Renal cortex interstitium (tissue), 11 donors: ENCODE results near the gene C4orf50. TPM values are rescaled to one million over a fixed set of nuclear protein-coding genes. Genes with fewer than 3 reads are reported as not detected.

Experiments
- DNase-seq, 11 donors: peaks; one replicate each; pipeline ENCODE4 v3.0.0-alpha.2; 2013; ENCODE audit warnings: low read depth in 9 of 11, low spot score in 4 of 11; ENCODE audit errors: extremely low read depth in 1 of 11
- polyA plus RNA-seq, 3 donors: library from polyadenylated mRNA; unstranded; fragments of 120-200 nt; gene quantifications; one replicate each; pipeline ENCODE4 v1.2.1, GENCODE V29; 2013; ENCODE audit not compliant: insufficient read length in 3 of 3

C4orf50 gene
- polyA plus RNA-seq, 3 donors: 0.03 TPM; not detected in 2

- peak in 1 of 11 donors; percentile 6 for DNase-seq
Measured at GRCh38 chr4:5979981-5980380, 38.2 kb downstream of the C4orf50 start.

GRCh38 chr4:5976921-5977320 lies 41.3 kb downstream of the C4orf50 start:
- DNase-seq: no peak

DNA sequence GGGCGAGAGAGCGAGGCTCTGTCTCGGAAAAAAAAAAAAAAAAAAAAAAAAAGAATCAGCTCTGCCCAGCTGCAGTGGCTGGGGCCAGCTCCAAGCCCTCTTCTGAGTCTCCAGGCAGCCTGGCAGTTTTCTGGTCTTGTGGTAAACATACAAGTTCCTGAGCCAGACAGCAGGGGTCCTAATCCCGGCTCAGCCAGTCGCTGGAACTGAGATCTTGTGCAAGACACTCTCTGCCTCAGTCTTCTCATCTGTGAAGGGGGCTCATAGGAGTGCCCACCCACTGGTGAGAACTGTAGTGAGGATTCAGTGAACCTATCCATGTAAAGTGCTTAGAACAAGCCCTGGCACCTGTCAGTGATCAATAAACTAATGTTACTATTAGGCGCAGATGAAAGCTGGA lies 41.8 kb downstream of the C4orf50 start:
- no peak for DNase-seq

- no peak for DNase-seq
Measured at GRCh38 chr4:5974321-5974720, 43.9 kb downstream of the C4orf50 start.

DNA sequence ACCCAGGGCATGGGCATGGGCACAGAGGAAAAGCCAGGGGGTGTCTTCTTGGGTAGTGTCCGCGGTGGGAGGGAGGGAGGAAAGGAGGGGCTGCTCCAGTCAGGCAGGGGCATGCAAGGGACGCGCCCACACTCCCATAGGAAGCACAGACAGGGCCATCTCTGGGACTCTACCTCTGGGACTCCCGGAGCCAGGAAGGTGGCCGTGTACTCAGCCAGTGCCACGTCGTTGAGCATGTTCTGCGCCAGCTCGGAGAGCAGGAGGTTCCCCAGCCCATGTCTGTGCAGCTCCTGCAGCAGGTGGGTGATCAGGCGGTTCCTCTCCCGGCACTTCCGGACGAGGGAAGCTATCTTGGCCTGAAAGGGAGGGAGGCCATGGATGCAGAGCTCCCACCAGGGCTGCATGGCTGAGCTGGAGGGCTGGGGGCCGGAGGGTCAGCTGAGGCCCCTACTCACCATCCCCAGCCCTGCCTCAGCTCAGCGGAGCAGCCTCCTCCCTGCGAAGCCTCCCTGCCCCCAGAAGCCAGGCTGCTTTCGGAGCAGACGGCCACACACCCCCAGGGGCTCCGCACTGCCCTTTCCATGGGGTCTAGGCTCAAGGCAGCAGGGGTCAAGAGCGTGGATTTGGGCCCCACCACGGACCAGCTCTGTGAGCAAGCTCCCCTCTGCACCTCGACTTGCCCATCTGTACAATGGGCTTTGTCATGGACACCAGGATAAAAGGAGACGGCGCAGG lies 44.6 kb downstream of the C4orf50 start:
- no peak for DNase-seq

DNA sequence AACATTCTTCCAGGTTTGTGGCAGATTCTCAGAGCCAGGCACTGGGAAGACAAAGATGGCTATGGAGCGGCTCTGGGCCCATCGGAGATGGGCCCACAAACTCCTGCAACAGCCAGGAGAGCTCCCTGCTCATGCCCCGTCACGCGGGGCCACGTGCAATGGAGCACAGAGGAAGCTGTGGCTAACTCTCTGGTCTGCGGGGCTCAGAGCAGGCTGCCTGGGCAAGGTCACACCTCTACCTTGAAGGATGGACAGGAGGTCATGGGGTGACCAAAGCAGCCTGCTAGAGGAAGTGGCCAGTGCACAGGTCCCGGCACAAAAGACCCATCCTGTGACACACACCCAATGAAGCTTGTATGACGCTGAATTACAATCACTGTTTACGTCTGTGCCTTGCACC lies 45.2 kb downstream of the C4orf50 start:
- no peak for DNase-seq

DNA sequence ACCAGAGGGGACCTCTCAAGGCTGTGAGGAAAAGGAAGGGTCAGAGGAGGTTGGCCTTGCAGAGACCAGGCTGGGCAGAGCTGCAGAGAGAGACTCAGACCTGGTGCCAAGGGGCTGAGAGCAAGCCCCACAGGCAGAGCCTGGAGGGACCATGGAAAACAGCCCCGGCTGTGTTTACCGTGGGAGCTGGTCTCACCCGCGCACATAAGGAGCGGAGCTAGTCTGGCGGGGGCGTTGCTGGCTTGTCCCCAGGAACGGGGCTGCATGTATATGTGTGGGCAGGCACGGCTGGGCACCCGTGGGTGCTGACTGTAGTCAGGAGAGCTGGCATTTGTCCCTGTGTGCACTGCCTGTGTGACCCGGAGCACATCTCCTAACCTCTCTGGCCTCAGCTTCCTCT lies 45.7 kb downstream of the C4orf50 start:
- DNase-seq: no peak

GRCh38 chr4:5971078-5971450 lies 47.2 kb downstream of the C4orf50 start:
- no peak for DNase-seq

- DNase-seq: no peak
Measured at GRCh38 chr4:5970381-5971077, 47.7 kb downstream of the C4orf50 start.

DNA sequence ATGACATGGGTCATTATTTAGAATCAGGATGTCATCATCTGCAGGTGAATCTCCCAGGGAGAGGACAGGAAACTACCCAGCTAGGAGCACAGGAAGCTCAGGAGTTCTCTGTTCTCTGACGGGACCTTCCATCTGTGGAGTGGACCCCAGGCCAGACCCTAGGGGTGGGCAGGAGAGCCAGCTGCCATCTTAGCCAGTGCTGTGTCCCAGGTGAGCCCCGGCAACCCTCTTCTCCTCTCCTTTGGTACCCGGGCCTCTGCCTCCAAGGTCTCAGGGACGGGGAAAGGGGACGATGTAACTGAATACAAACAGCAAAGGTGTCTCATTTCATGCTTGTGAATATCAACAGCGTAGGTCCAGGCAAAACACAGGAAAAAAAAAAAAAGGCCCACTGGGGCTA lies 48.5 kb downstream of the C4orf50 start:
- DNase-seq: no peak

- no peak for DNase-seq
Measured at GRCh38 chr4:5969336-5969735, 48.9 kb downstream of the C4orf50 start.

GRCh38 chr4:5968246-5968645 lies 50.0 kb downstream of the C4orf50 start:
- DNase-seq: no peak

DNA sequence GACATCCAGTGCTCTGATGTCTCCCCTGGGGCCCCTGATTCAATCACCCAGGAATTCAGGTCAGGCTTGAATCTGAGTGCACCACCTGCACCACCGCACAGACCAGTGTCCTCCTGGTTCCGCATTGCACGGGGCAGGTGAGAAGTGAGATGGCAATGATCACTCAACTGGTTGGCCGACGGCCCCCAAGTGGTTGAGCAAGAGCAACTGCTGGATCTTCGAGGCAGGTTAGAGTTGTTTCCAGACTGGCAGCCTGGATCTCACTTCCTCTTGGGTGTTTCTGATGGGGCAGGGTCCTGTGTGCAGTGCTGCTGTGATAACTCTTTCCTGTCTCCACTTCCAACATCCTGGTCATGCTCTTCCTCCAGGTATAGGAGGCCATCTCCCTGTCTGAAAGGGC lies 50.4 kb downstream of the C4orf50 start:
- DNase-seq: no peak

- DNase-seq: no peak
Measured at GRCh38 chr4:5965225-5965624, 53.0 kb downstream of the C4orf50 start.

DNA sequence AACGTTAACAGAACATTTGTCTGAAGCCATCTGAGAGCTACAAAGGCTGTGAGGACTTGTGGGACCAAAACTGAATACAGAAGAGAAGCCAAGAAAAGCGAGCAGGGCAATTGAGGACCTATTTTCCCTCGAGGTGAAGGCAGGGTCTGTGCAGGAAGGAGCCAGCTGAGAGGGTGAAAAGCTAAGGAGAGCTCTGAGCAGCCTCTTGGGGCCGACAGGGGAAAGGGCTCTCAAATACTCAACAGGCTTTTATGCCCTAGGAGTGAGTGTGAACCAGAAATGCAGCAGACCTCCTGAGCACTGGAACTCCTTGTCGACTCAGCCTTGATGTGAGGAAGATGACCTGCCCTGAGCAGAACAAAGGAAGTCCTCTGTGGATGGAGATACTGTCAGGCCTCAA lies 54.2 kb downstream of the C4orf50 start:
- DNase-seq: no peak

GRCh38 chr4:5963611-5964010 lies 54.6 kb downstream of the C4orf50 start:
- DNase-seq: no peak

- DNase-seq: no peak
Measured at GRCh38 chr4:5962416-5962815, 55.8 kb downstream of the C4orf50 start.

- no peak for DNase-seq
Measured at GRCh38 chr4:5960252-5960880, 57.9 kb downstream of the C4orf50 start.

- DNase-seq: peak in 1 of 11 donors; percentile 7
Measured at GRCh38 chr4:5959211-5959982, 58.8 kb downstream of the C4orf50 start.
